ENCODE measurements around the gene CTXND1. TPM values are rescaled to one million over a fixed set of nuclear protein-coding genes. Genes with fewer than 3 reads are reported as not detected.

CTXND1 gene
- total RNA-seq, 2 experiments from 2014 or later: not detected

- Histone ChIP-seq H3K79me2 (ENCODE audit: insufficient read depth, low read depth, low read length) (no peaks in the 10 kb centered on the region), H2AFZ (ENCODE audit: low read length) (0 out of 2 replicates have a peak overlapping the region, but pooled peaks have one; percentile 19), H3K9me2 (ENCODE audit: insufficient read depth, low read length) (no peaks in the 10 kb centered on the region), H3K9me3 (ENCODE audit: low read length) (no peaks in the 10 kb centered on the region), H4K20me1 (ENCODE audit: insufficient read depth, low read length) (no peaks in the 10 kb centered on the region), H3K36me3 (ENCODE audit: insufficient read depth, low read length) (no peaks in the 10 kb centered on the region), H3K4me2 (ENCODE audit: low read length) (no peak overlapping the region), H3K27ac (ENCODE audit: low read depth, low read length, poor library complexity, severe bottlenecking) (no peak overlapping the region), H3K4me1 (ENCODE audit: insufficient read depth, low read length, poor library complexity, severe bottlenecking) (no peaks in the 10 kb centered on the region), H3K4me3 (ENCODE audit: low read depth, low read length, poor library complexity, severe bottlenecking) (no peak overlapping the region)
- CTCF ChIA-PET (ENCODE audit: unreplicated experiment): no interaction called here
- POLR2A ChIA-PET: no interaction called here
- peak; percentile 42 for DNase-seq (ENCODE audit: low spot score)
- intact Hi-C loops (cut with micrococcal nuclease; ENCODE audit: unreplicated experiment): loop anchor here (5.0 kb wide), 1 partner anchor 173 kb away; no protein-coding TSS in a partner anchor
- TF ChIP-seq CTCF (conservative IDR thresholded peaks at IDR 0.05; ENCODE audit: low read length) (peak; percentile 76), EZH2phosphoT487 (IDR thresholded peaks at IDR 0.05; ENCODE audit: borderline replicate concordance, low read depth, low read length) (no peak)
- no TSS peak for BruUV-seq (replicated peaks)
Measured at GRCh38 chr15:80234883-80235282, 17.1 kb downstream of the CTXND1 start.

- no TSS peak for BruUV-seq (replicated peaks)
- DNase-seq (ENCODE audit: low spot score): no peak
- intact Hi-C loops (cut with micrococcal nuclease; ENCODE audit: unreplicated experiment): loop anchor here (5.0 kb wide), 1 partner anchor 171 kb away; no protein-coding TSS in a partner anchor
- Histone ChIP-seq H3K9me3 (ENCODE audit: low read length) (no peaks in the 10 kb centered on the region), H3K4me2 (ENCODE audit: low read length) (no peak overlapping the region), H2AFZ (ENCODE audit: low read length) (no peak overlapping the region), H3K4me1 (ENCODE audit: insufficient read depth, low read length, poor library complexity, severe bottlenecking) (no peaks in the 10 kb centered on the region), H3K9me2 (ENCODE audit: insufficient read depth, low read length) (no peaks in the 10 kb centered on the region), H4K20me1 (ENCODE audit: insufficient read depth, low read length) (no peaks in the 10 kb centered on the region), H3K4me3 (ENCODE audit: low read depth, low read length, poor library complexity, severe bottlenecking) (no peak overlapping the region), H3K27ac (ENCODE audit: low read depth, low read length, poor library complexity, severe bottlenecking) (no peak overlapping the region), H3K36me3 (ENCODE audit: insufficient read depth, low read length) (no peaks in the 10 kb centered on the region), H3K79me2 (ENCODE audit: insufficient read depth, low read depth, low read length) (no peaks in the 10 kb centered on the region)
- TF ChIP-seq CTCF (conservative IDR thresholded peaks at IDR 0.05; ENCODE audit: low read length) (no peak), EZH2phosphoT487 (IDR thresholded peaks at IDR 0.05; ENCODE audit: borderline replicate concordance, low read depth, low read length) (no peak)
- CTCF ChIA-PET (ENCODE audit: unreplicated experiment): no interaction called here
- POLR2A ChIA-PET: no interaction called here
Measured at GRCh38 chr15:80233581-80233980, 18.4 kb downstream of the CTXND1 start.

- intact Hi-C loops (cut with micrococcal nuclease; ENCODE audit: unreplicated experiment): loop anchor here (5.0 kb wide), 1 partner anchor 169 kb away; no protein-coding TSS in a partner anchor
- H3K9me3 ChIP-seq (ENCODE audit: low read length): no peaks in the 10 kb centered on the region
- H3K4me3 ChIP-seq (ENCODE audit: low read depth, low read length, poor library complexity, severe bottlenecking): no peak overlapping the region
- no peak overlapping the region for H3K27ac ChIP-seq (ENCODE audit: low read depth, low read length, poor library complexity, severe bottlenecking)
- no peaks in the 10 kb centered on the region for H3K9me2 ChIP-seq (ENCODE audit: insufficient read depth, low read length)
- no peaks in the 10 kb centered on the region for H3K79me2 ChIP-seq (ENCODE audit: insufficient read depth, low read depth, low read length)
- no peak overlapping the region for H2AFZ ChIP-seq (ENCODE audit: low read length)
- no peak for DNase-seq (ENCODE audit: low spot score)
- CTCF ChIA-PET (ENCODE audit: unreplicated experiment): no interaction called here
- H3K4me2 ChIP-seq (ENCODE audit: low read length): no peak overlapping the region
- POLR2A ChIA-PET: interaction anchor here (0.7 kb wide), 1 partner anchor 1903 kb away, joined by 3 read pairs; no protein-coding TSS in a partner anchor
- no peak for TF ChIP-seq EZH2phosphoT487 (IDR thresholded peaks at IDR 0.05; ENCODE audit: borderline replicate concordance, low read depth, low read length)
- H3K4me1 ChIP-seq (ENCODE audit: insufficient read depth, low read length, poor library complexity, severe bottlenecking): no peaks in the 10 kb centered on the region
- no peaks in the 10 kb centered on the region for H4K20me1 ChIP-seq (ENCODE audit: insufficient read depth, low read length)
- no peaks in the 10 kb centered on the region for H3K36me3 ChIP-seq (ENCODE audit: insufficient read depth, low read length)
- BruUV-seq (replicated peaks): no TSS peak
Measured at GRCh38 chr15:80231371-80231770, 20.6 kb downstream of the CTXND1 start.

Data from OCI-LY7 (cell line).